HepG2 (cell line): ENCODE data around the gene LBX2. TPM values are rescaled to one million over a fixed set of nuclear protein-coding genes. Genes with fewer than 3 reads are reported as not detected.

Experiments used
- ELF4 ChIP-seq: sonication (generic); formaldehyde crosslinking; IDR thresholded peaks from 2 replicates; pipeline ENCODE4 v1.5.0; 2020; ENCODE audit warnings: missing genetic modification reagents, mild to moderate bottlenecking, moderate library complexity, borderline replicate concordance
- ETV5 ChIP-seq: IDR thresholded peaks from 2 replicates; pipeline ENCODE4 v1.6.1; 2018; ENCODE audit warnings: missing biosample characterization, missing genetic modification reagents, inconsistent platforms, borderline replicate concordance
- FOXJ3 ChIP-seq: sonication (generic); formaldehyde crosslinking; IDR thresholded peaks from 2 replicates; pipeline ENCODE4 v1.4.0; 2020; ENCODE audit warnings: missing genetic modification reagents, mild to moderate bottlenecking, borderline replicate concordance
- HOXA9 ChIP-seq: sonication (generic); formaldehyde crosslinking; IDR thresholded peaks from 2 replicates; pipeline ENCODE4 v1.8.1; 2022; ENCODE audit warnings: missing genetic modification reagents, mild to moderate bottlenecking, moderate library complexity, borderline replicate concordance
- TCF7 ChIP-seq: sonication (generic); IDR thresholded peaks from 2 replicates; pipeline ENCODE4 v1.6.1; 2016; ENCODE audit warnings: antibody characterized with exemption, low read depth
- TEAD2 ChIP-seq: sonication (generic); formaldehyde crosslinking; IDR thresholded peaks from 2 replicates; pipeline ENCODE4 v1.9.0; 2021; ENCODE audit warnings: missing genetic modification reagents
- ZNF205 ChIP-seq: IDR thresholded peaks from 2 replicates; pipeline ENCODE4 v1.6.1; 2018; ENCODE audit warnings: missing biosample characterization, missing genetic modification reagents
- ZNF333 ChIP-seq: sonication (generic); formaldehyde crosslinking; IDR thresholded peaks from 2 replicates; pipeline ENCODE4 v1.4.0; 2020; ENCODE audit warnings: mild to moderate bottlenecking, missing genetic modification reagents, borderline replicate concordance
- ZNF468 ChIP-seq: sonication (generic); formaldehyde crosslinking; IDR thresholded peaks from 2 replicates; pipeline ENCODE4 v1.8.0; 2022; ENCODE audit warnings: mild to moderate bottlenecking, moderate library complexity, missing genetic modification reagents
- ZNF644 ChIP-seq: IDR thresholded peaks from 2 replicates; pipeline ENCODE4 v1.6.1; 2016; ENCODE audit warnings: low read depth
- ZNF737 ChIP-seq: sonication (generic); formaldehyde crosslinking; IDR thresholded peaks from 2 replicates; pipeline ENCODE4 v1.5.0; 2020; ENCODE audit warnings: missing genetic modification reagents, mild to moderate bottlenecking, borderline replicate concordance
- ZNF776 ChIP-seq: sonication (generic); formaldehyde crosslinking; IDR thresholded peaks from 2 replicates; pipeline ENCODE4 v1.4.0; 2020; ENCODE audit warnings: mild to moderate bottlenecking, missing genetic modification reagents
- ZSCAN9 ChIP-seq: IDR thresholded peaks from 2 replicates; pipeline ENCODE4 v1.6.1; 2016; ENCODE audit warnings: borderline replicate concordance
- polyA plus RNA-seq, 8 experiments: library from polyadenylated mRNA; depleted of rRNA in 3 of 8; stranded (reverse) in 7 of 8; unstranded in 1 of 8; fragments of >200 nt; fragmentation: Illumina TruSeq in 4 of 8; extraction: Trizol in 4 of 8; gene quantifications; 2 replicates each; pipeline versions ENCODE4 v1.2.1 to v1.2.3, GENCODE V29; 2011 to 2016; ENCODE audit warnings: low read depth in 4 of 8, missing spikeins in 1 of 8, mixed read lengths in 1 of 8; ENCODE audit not compliant: insufficient read depth in 1 of 8
- total RNA-seq, 5 experiments: library from RNA; depleted of rRNA; stranded (reverse); fragments of >200 nt; fragmentation: Illumina TruSeq; extraction: Trizol; gene quantifications; 2 replicates each; pipeline ENCODE4 v1.2.3, GENCODE V29; 2016; ENCODE audit warnings: low read depth in 1 of 5
- TF ChIP-seq, protein P1 (sequence below): sonication (generic); formaldehyde crosslinking; IDR thresholded peaks from 2 replicates; pipeline ENCODE4 v1.4.0; 2020; ENCODE audit warnings: missing genetic modification reagents, borderline replicate concordance
- TF ChIP-seq, protein P2 (sequence below): fragments of 450-650 bp; IDR thresholded peaks from 2 replicates; pipeline ENCODE4 v1.6.1; 2017; ENCODE audit warnings: mild to moderate bottlenecking
- TF ChIP-seq, protein P3 (sequence below): sonication (generic); formaldehyde crosslinking; IDR thresholded peaks from 2 replicates; pipeline ENCODE4 v1.5.0; 2020; ENCODE audit warnings: missing genetic modification reagents
- TF ChIP-seq, protein P4 (sequence below): sonication (generic); formaldehyde crosslinking; IDR thresholded peaks from 2 replicates; pipeline ENCODE4 v1.5.0; 2020; ENCODE audit warnings: mild to moderate bottlenecking, missing genetic modification reagents, borderline replicate concordance
- TF ChIP-seq, protein P5 (sequence below): sonication (generic); formaldehyde crosslinking; IDR thresholded peaks from 2 replicates; pipeline ENCODE4 v1.8.0; 2022; ENCODE audit warnings: mild to moderate bottlenecking, missing genetic modification reagents

The LBX2 gene
- total and polyA plus RNA-seq, 2 of the 13 experiments (the other 11 are each of a cell fraction or from before 2014, with no cell fraction given), result 6.4 to 8.1 TPM

DNA sequence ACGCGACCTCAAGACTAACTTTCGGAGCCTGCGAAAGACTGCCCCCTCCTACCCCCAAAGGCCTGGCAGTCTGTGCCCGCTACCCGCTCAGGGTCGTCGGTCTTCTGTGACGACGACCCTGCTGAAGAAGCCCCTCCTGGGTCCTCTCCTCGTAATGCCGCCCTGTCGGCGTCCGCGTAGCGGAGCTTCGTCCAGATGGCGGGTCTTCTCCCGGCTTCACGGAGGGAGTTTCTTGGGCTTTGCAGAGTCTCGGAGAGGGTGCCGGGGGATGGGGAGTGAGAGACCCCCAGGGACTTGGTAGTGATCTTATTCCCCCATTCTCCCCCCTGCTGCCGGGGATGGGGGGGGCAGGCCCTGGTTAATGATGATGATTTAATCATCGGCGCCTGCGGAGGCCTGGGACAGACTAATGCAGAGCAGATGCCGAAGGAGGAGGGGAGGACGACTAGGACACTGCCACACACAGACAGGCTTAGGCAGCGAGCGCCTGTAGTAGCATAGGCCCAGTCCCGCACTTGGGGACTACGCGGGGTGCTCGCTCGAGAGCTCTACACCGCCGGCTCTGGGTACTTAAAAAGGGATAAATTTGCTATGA is 8.6 kb upstream of the LBX2 start (continued):
- TF ChIP-seq, protein P1, sequence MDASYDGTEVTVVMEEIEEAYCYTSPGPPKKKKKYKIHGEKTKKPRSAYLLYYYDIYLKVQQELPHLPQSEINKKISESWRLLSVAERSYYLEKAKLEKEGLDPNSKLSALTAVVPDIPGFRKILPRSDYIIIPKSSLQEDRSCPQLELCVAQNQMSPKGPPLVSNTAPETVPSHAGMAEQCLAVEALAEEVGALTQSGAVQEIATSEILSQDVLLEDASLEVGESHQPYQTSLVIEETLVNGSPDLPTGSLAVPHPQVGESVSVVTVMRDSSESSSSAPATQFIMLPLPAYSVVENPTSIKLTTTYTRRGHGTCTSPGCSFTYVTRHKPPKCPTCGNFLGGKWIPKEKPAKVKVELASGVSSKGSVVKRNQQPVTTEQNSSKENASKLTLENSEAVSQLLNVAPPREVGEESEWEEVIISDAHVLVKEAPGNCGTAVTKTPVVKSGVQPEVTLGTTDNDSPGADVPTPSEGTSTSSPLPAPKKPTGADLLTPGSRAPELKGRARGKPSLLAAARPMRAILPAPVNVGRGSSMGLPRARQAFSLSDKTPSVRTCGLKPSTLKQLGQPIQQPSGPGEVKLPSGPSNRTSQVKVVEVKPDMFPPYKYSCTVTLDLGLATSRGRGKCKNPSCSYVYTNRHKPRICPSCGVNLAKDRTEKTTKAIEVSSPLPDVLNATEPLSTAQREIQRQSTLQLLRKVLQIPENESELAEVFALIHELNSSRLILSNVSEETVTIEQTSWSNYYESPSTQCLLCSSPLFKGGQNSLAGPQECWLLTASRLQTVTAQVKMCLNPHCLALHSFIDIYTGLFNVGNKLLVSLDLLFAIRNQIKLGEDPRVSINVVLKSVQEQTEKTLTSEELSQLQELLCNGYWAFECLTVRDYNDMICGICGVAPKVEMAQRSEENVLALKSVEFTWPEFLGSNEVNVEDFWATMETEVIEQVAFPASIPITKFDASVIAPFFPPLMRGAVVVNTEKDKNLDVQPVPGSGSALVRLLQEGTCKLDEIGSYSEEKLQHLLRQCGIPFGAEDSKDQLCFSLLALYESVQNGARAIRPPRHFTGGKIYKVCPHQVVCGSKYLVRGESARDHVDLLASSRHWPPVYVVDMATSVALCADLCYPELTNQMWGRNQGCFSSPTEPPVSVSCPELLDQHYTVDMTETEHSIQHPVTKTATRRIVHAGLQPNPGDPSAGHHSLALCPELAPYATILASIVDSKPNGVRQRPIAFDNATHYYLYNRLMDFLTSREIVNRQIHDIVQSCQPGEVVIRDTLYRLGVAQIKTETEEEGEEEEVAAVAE (CRISPR knock-in tag), result no peak
- TF ChIP-seq ZNF333 (no peak), ZNF205 (CRISPR knock-in tag) (no peak), ZNF776 (CRISPR knock-in tag) (no peak), FOXJ3 (CRISPR knock-in tag) (no peak), ZNF644 (no peak), ZSCAN9 (CRISPR knock-in tag) (no peak), ELF4 (CRISPR knock-in tag) (no peak), ZNF737 (no peak), TCF7 (no peak), TEAD2 (no peak), HOXA9 (no peak), ETV5 (no peak), ZNF468 (no peak)
- TF ChIP-seq, protein P2, sequence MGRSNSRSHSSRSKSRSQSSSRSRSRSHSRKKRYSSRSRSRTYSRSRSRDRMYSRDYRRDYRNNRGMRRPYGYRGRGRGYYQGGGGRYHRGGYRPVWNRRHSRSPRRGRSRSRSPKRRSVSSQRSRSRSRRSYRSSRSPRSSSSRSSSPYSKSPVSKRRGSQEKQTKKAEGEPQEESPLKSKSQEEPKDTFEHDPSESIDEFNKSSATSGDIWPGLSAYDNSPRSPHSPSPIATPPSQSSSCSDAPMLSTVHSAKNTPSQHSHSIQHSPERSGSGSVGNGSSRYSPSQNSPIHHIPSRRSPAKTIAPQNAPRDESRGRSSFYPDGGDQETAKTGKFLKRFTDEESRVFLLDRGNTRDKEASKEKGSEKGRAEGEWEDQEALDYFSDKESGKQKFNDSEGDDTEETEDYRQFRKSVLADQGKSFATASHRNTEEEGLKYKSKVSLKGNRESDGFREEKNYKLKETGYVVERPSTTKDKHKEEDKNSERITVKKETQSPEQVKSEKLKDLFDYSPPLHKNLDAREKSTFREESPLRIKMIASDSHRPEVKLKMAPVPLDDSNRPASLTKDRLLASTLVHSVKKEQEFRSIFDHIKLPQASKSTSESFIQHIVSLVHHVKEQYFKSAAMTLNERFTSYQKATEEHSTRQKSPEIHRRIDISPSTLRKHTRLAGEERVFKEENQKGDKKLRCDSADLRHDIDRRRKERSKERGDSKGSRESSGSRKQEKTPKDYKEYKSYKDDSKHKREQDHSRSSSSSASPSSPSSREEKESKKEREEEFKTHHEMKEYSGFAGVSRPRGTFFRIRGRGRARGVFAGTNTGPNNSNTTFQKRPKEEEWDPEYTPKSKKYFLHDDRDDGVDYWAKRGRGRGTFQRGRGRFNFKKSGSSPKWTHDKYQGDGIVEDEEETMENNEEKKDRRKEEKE, result no peak
- TF ChIP-seq, protein P3, sequence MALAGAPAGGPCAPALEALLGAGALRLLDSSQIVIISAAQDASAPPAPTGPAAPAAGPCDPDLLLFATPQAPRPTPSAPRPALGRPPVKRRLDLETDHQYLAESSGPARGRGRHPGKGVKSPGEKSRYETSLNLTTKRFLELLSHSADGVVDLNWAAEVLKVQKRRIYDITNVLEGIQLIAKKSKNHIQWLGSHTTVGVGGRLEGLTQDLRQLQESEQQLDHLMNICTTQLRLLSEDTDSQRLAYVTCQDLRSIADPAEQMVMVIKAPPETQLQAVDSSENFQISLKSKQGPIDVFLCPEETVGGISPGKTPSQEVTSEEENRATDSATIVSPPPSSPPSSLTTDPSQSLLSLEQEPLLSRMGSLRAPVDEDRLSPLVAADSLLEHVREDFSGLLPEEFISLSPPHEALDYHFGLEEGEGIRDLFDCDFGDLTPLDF (CRISPR knock-in tag), result no peak
- TF ChIP-seq, protein P4, sequence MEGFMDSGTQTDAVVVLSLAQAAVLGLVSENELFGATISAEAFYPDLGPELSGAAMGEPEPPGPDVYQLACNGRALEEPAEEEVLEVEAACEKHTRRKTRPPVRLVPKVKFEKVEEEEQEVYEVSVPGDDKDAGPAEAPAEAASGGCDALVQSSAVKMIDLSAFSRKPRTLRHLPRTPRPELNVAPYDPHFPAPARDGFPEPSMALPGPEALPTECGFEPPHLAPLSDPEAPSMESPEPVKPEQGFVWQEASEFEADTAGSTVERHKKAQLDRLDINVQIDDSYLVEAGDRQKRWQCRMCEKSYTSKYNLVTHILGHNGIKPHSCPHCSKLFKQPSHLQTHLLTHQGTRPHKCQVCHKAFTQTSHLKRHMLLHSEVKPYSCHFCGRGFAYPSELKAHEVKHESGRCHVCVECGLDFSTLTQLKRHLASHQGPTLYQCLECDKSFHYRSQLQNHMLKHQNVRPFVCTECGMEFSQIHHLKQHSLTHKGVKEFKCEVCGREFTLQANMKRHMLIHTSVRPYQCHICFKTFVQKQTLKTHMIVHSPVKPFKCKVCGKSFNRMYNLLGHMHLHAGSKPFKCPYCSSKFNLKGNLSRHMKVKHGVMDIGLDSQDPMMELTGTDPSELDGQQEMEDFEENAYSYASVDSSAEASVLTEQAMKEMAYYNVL (CRISPR knock-in tag), result 0 out of 2 replicates have a peak, but pooled peaks have one; percentile 37
- TF ChIP-seq, protein P5, sequence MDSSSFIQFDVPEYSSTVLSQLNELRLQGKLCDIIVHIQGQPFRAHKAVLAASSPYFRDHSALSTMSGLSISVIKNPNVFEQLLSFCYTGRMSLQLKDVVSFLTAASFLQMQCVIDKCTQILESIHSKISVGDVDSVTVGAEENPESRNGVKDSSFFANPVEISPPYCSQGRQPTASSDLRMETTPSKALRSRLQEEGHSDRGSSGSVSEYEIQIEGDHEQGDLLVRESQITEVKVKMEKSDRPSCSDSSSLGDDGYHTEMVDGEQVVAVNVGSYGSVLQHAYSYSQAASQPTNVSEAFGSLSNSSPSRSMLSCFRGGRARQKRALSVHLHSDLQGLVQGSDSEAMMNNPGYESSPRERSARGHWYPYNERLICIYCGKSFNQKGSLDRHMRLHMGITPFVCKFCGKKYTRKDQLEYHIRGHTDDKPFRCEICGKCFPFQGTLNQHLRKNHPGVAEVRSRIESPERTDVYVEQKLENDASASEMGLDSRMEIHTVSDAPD (CRISPR knock-in tag), result no peak
